GM21529 (cell line): ENCODE data around the gene ATP9B.

Experiments
- ATAC-seq: cut with Tn5 transposase; IDR thresholded peaks from one replicate; pipeline ENCODE4 v1.9.1; 2021; ENCODE audit not compliant: unreplicated experiment

The ATP9B gene

GRCh38 chr18:79393181-79393634, 324.0 kb downstream of the ATP9B start:
- ATAC-seq, result no peak

- no peak for ATAC-seq
These were observed 324.7 kb downstream of the ATP9B start for GRCh38 chr18:79393635-79394533.

- no peak for ATAC-seq
These were observed 325.5 kb downstream of the ATP9B start for GRCh38 chr18:79394534-79395307.

GRCh38 chr18:79395308-79395640, 326.1 kb downstream of the ATP9B start:
- no peak for ATAC-seq

GRCh38 chr18:79395761-79396404, 326.7 kb downstream of the ATP9B start, which contains the start of gene NFATC1:
TSS of gene NFATC1 (plus strand) at chr18:79395930. CDS start at chr18:79396225, 295 bp downstream.
- peak; percentile 23 for ATAC-seq

- ATAC-seq, result peak; percentile 30
These were observed 327.4 kb downstream of the ATP9B start for GRCh38 chr18:79396431-79397246.

- ATAC-seq, result no peak
These were observed 328.1 kb downstream of the ATP9B start for GRCh38 chr18:79397247-79397829.

- ATAC-seq, result no peak
These were observed 328.9 kb downstream of the ATP9B start for GRCh38 chr18:79397830-79398761.

- no peak for ATAC-seq
These were observed 330.3 kb downstream of the ATP9B start for GRCh38 chr18:79399275-79400081.

- ATAC-seq, result peak; percentile 25
These were observed 330.9 kb downstream of the ATP9B start for GRCh38 chr18:79400091-79400590.

- peak; percentile 4 for ATAC-seq
These were observed 331.6 kb downstream of the ATP9B start for GRCh38 chr18:79400591-79401381.

- ATAC-seq, result no peak
These were observed 332.5 kb downstream of the ATP9B start for GRCh38 chr18:79401494-79402208.

- ATAC-seq, result no peak
These were observed 333.0 kb downstream of the ATP9B start for GRCh38 chr18:79402209-79402576.

GRCh38 chr18:79402977-79403722, 334.0 kb downstream of the ATP9B start:
- ATAC-seq, result no peak

- ATAC-seq, result no peak
These were observed 334.8 kb downstream of the ATP9B start for GRCh38 chr18:79403723-79404566.
